ENCODE measurements around the gene GHR.
"Not testable (repeated sequence)": the region's sequence is repeated elsewhere in the genome, so short reads cannot be mapped to it uniquely, and the experiment has no call there.

The GHR gene

DNA sequence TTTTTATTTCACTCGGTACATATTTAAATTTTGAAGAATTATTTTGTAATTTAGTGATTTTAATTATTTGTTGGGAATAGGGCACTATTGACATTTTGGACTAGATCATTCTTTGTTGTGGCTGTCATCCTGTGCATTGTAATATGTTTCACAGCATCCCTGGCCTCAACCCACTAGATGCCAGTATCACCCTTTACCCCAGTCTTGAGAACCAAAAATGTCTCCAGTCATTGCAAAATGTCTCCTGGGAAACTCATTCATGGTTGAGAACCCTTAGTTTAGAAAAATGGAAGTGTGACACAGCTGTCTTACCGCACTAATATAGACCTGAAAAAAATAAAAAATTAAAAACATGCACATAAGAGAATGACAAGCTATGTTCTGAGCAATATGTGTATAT lies 245.0 kb downstream of the GHR start:
- TF ChIP-seq, protein P1, sequence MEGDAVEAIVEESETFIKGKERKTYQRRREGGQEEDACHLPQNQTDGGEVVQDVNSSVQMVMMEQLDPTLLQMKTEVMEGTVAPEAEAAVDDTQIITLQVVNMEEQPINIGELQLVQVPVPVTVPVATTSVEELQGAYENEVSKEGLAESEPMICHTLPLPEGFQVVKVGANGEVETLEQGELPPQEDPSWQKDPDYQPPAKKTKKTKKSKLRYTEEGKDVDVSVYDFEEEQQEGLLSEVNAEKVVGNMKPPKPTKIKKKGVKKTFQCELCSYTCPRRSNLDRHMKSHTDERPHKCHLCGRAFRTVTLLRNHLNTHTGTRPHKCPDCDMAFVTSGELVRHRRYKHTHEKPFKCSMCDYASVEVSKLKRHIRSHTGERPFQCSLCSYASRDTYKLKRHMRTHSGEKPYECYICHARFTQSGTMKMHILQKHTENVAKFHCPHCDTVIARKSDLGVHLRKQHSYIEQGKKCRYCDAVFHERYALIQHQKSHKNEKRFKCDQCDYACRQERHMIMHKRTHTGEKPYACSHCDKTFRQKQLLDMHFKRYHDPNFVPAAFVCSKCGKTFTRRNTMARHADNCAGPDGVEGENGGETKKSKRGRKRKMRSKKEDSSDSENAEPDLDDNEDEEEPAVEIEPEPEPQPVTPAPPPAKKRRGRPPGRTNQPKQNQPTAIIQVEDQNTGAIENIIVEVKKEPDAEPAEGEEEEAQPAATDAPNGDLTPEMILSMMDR (conservative IDR thresholded peaks at IDR 0.05) = no peak
- no peak overlapping the region for H3K27ac ChIP-seq

DNA sequence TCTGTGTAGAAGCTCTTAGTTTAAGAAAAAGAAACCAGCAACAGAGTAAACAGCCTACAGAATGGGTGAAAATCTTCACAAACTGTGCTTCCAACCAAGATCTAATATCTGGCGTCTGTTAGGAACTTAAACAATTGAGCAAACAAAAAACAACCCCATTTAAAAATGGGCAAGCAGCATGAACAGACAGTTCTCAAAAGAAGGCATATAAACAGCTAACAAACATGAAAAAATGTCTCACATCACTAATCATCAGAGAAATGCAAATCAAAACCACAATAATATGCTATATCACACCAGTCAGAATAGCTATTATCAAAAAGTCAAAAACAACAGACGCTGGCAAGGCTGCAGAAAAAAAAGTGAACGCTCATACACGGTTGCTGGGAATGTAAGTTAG lies 249.7 kb downstream of the GHR start:
- no peak overlapping the region for H3K27ac ChIP-seq
- TF ChIP-seq, protein P1 (conservative IDR thresholded peaks at IDR 0.05) = no peak

DNA sequence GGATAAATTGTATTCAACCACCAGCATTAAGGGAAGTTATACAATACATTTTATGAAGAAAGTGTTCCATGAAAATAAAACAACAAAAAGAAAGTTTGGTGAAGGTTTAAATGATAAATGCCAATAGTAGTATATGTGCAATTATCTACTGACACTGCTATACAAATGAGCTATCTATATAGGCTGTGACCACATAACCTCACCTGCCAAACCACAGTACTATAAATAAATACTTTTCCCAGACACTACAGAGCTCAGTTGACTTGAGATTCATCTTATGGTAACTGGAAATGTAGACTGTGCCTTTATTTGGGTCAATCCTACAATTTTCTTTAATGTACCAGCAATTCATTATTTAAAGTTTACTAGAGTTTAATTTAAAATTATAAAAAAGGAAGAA lies 252.4 kb downstream of the GHR start:
- H3K27ac ChIP-seq = no peak overlapping the region
- TF ChIP-seq, protein P1 (conservative IDR thresholded peaks at IDR 0.05) = no peak

DNA sequence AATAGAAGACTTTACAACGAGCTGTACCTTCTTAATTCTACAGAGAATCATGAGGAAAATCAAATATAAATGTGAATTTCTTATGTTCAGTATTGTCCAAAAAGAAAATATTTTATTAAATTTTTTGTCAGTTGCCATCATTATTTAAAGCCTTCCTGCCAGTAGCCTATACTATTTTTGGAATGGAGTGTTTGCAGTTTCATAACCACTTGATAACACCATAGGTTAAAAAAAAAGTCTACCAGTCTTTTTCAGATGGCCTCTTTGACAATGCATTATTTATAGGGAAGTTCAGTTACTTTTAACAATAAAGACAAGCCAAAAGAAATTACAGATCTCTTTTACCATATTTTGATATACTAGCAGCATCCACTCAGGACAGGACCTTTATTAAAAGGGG lies 253.1 kb downstream of the GHR start:
- TF ChIP-seq, protein P1 (conservative IDR thresholded peaks at IDR 0.05) = no peak
- no peak overlapping the region for H3K27ac ChIP-seq

DNA sequence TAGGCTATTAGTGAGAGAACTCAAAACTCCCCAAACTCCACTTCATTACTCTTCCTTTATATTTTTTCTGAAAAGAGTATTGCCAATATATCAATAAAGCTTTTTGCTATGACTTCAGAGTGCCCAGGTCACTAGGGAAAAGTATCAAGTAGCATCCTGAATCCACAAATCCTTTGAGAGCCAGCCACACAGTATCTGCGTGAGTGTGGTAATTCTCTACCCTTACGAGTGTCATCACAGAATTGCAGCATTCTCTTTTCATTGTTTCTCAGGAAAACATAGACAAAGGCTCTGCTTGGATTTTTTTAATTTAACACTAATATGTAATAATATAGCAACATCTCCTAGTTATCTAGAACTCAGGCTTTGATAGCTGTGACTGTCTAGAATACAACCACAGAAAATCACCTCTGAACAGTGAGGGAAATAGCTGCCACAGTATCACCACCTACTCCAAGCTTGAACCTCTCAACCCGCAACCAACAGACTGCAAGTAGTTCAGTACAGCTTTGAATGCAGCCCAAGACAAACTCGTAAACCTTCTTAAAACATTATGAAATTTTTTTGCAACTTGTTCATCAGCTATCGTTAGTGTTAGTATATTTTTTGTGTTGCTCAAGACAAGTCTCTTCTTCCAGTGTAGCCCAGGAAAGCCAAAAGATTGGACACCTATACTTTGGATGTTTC lies 254.1 kb downstream of the GHR start:
- H3K27ac ChIP-seq = peak overlapping the region; percentile 39
- TF ChIP-seq, protein P1 (conservative IDR thresholded peaks at IDR 0.05) = no peak

DNA sequence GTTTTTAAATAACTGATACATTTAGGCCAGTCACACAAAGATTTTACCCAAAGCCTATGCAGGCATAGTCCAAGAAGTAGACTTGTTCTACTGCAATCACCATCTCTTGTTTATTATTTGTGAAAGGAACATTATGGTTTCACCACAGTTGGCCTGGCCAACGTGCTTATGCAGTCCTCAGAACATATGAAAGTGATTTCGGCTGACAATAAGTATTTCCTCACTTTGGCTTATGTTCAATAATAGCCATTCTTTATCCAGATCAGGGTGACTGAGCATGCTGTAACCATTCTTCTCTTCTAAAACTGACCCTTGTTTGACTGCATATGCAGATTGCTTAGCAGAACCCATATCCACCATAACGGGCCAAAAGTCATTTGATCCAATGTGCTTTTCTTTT lies 256.8 kb downstream of the GHR start:
- TF ChIP-seq, protein P1 (conservative IDR thresholded peaks at IDR 0.05) = no peak
- no peak overlapping the region for H3K27ac ChIP-seq

DNA sequence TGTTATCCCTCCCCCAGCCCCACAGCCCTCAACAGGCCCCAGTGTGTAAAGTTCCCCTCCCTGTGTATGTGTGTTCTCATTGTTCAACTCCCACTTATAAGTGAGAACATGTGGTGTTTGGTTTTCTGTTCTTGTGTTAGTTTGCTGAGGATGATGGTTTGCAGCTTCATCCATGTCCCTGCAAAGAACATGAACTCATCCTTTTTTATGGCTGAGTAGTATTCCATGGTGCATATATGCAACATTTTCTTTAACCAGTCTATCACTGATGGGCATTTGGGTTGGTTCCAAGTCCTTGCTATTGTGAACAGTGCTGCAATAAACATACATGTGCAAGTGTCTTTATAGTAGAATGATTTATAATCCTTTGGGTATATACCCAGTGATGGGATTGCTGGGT lies 261.8 kb downstream of the GHR start:
- not testable (repeated sequence) for H3K27ac ChIP-seq

DNA sequence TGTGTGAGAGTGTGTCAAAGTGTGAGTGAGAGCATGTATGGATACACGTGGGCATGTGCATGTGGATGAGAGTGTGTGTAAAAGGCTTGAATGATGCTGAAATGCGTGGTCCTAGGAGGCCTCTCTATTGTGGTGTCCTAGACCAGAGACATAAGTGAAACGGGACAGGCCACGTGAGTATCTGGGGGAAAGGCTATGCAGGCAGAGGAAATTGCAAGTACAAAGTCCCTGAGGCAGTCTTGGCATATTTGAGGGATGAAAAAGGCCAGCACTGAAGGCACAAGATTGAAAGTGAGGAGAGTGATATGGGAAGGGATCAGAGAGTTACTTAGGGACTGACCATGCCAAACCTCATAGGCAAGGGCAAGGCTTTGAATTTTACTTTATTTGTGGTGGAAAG lies 266.2 kb downstream of the GHR start:
- H3K27ac ChIP-seq = no peak overlapping the region
- TF ChIP-seq, protein P1 (conservative IDR thresholded peaks at IDR 0.05) = no peak
